Colonic mucosa (tissue), 4 donors: ENCODE data around the gene PIP4K2B. TPM values are rescaled to one million over a fixed set of nuclear protein-coding genes. Genes with fewer than 3 reads are reported as not detected.
A peak's percentile ranks its signal among the peaks of the same experiment; 100 is the strongest.
"Not testable (repeated sequence)": the region's sequence is repeated elsewhere in the genome, so short reads cannot be mapped to it uniquely, and the experiment has no call there.

Experiments used
- DNase-seq: peaks from one replicate; pipeline ENCODE4 v3.0.0-alpha.2; 2020
- H3K27ac ChIP-seq: fragments of 200-600 bp; one replicate; pipeline ENCODE4 v1.8.0; 2021
- H3K27me3 ChIP-seq: fragments of 200-600 bp; one replicate; pipeline ENCODE4 v1.8.0; 2021
- H3K36me3 ChIP-seq: fragments of 200-600 bp; one replicate; pipeline ENCODE4 v1.8.0; 2021
- H3K4me1 ChIP-seq: fragments of 200-600 bp; one replicate; pipeline ENCODE4 v1.8.0; 2021; ENCODE audit warnings: mild to moderate bottlenecking
- H3K4me3 ChIP-seq: fragments of 200-600 bp; one replicate; pipeline ENCODE4 v1.8.0; 2021
- H3K9ac ChIP-seq, 2 donors: one replicate each; pipeline ENCODE4 v1.7.0; 2013; ENCODE audit warnings: control low read depth in 2 of 2, low read depth in 2 of 2, low read length in 2 of 2
- H3K9me3 ChIP-seq: fragments of 200-600 bp; one replicate; pipeline ENCODE4 v1.8.0; 2021
- CTCF ChIP-seq: fragments of 200-600 bp; IDR thresholded peaks from one replicate; pipeline ENCODE4 v1.8.0; 2022; ENCODE audit warnings: antibody characterized with exemption, mild to moderate bottlenecking
- intact Hi-C: fragments of 100-400 bp; cut with DNase I; formaldehyde crosslinking; loops from one replicate; pipeline ENCODE4 v1.14.1; 2022
- total RNA-seq, 2 donors: library from RNA; stranded (reverse); fragmentation: NEBNext Ultra II Directional in 1 of 2; extraction: Animal tissue kit (Norgen Biotek cat#: 25700) in 1 of 2; gene quantifications; one replicate each; pipeline ENCODE4 v1.2.1, GENCODE V29; 2021
- donor health status: healthy.
- donor health status: DM: no; HTN: no; CAD: no.
- donor health status: DM: no; HTN: no; CAD: no.

The PIP4K2B gene
- total RNA-seq, 2 donors from 2014 or later: 16.8 to 19.6 TPM

GRCh38 chr17:38729368-38729885, 69.9 kb downstream of the PIP4K2B start:
- H3K9ac ChIP-seq: peak overlapping the region; percentile 76 to 88
- peaks cover 34% of the 10 kb centered on the region for H3K4me1 ChIP-seq
- intact Hi-C loops: no loop called here
- no peak for DNase-seq
- no peaks in the 10 kb centered on the region for H3K27me3 ChIP-seq
- peak overlapping the region; percentile 79 for H3K27ac ChIP-seq
- no peaks in the 10 kb centered on the region for H3K9me3 ChIP-seq
- peak overlapping the region; percentile 49 for H3K4me3 ChIP-seq
- TF ChIP-seq CTCF: no peak
- H3K36me3 ChIP-seq: no peaks in the 10 kb centered on the region

GRCh38 chr17:38728290-38728831, 71.0 kb downstream of the PIP4K2B start:
- Histone ChIP-seq H3K4me3 (no peak overlapping the region), H3K27ac (peak overlapping the region; percentile 20), H3K36me3 (no peaks in the 10 kb centered on the region), H3K9me3 (no peaks in the 10 kb centered on the region), H3K9ac (no peak overlapping the region), H3K4me1 (peaks cover 33% of the 10 kb centered on the region), H3K27me3 (no peaks in the 10 kb centered on the region)
- no peak for DNase-seq
- no peak for TF ChIP-seq CTCF
- intact Hi-C loops: no loop called here

- Histone ChIP-seq H3K4me3 (no peak overlapping the region), H3K9ac (no peak overlapping the region), H3K36me3 (no peaks in the 10 kb centered on the region), H3K9me3 (no peaks in the 10 kb centered on the region), H3K4me1 (peaks cover 30% of the 10 kb centered on the region), H3K27me3 (no peaks in the 10 kb centered on the region), H3K27ac (no peak overlapping the region)
- intact Hi-C loops: no loop called here
- no peak for TF ChIP-seq CTCF
- no peak for DNase-seq
These were observed 71.6 kb downstream of the PIP4K2B start for GRCh38 chr17:38727736-38728135.

- H3K27ac ChIP-seq, H3K9ac ChIP-seq, H3K36me3 ChIP-seq, H3K27me3 ChIP-seq, intact Hi-C loops, H3K4me3 ChIP-seq, H3K9me3 ChIP-seq: not testable (repeated sequence)
- peaks cover 17% of the 10 kb centered on the region for H3K4me1 ChIP-seq
- DNase-seq: peak; percentile 82
These were observed 73.2 kb downstream of the PIP4K2B start for GRCh38 chr17:38726145-38726544.

- Histone ChIP-seq H3K4me1 (peaks cover 17% of the 10 kb centered on the region), H3K9ac (peak overlapping the region in 1 of 2 donors; percentile 14), H3K9me3 (no peaks in the 10 kb centered on the region), H3K36me3 (no peaks in the 10 kb centered on the region), H3K4me3 (no peak overlapping the region), H3K27me3 (no peaks in the 10 kb centered on the region), H3K27ac (no peak overlapping the region)
- intact Hi-C loops: no loop called here
- DNase-seq: no peak
- no peak for TF ChIP-seq CTCF
These were observed 74.3 kb downstream of the PIP4K2B start for GRCh38 chr17:38725066-38725465.

- no peak for TF ChIP-seq CTCF
- DNase-seq: peak; percentile 72
- H3K9ac ChIP-seq: peak overlapping the region in 1 of 2 donors; percentile 24
- H3K27me3 ChIP-seq: no peaks in the 10 kb centered on the region
- H3K4me1 ChIP-seq: peaks cover 14% of the 10 kb centered on the region
- H3K4me3 ChIP-seq: no peak overlapping the region
- no peaks in the 10 kb centered on the region for H3K9me3 ChIP-seq
- H3K27ac ChIP-seq: peak overlapping the region; percentile 22
- intact Hi-C loops: no loop called here
- no peaks in the 10 kb centered on the region for H3K36me3 ChIP-seq
These were observed 74.9 kb downstream of the PIP4K2B start for GRCh38 chr17:38724337-38724988.
